ENCODE results near the gene MEGF11.

Gene MEGF11

DNA sequence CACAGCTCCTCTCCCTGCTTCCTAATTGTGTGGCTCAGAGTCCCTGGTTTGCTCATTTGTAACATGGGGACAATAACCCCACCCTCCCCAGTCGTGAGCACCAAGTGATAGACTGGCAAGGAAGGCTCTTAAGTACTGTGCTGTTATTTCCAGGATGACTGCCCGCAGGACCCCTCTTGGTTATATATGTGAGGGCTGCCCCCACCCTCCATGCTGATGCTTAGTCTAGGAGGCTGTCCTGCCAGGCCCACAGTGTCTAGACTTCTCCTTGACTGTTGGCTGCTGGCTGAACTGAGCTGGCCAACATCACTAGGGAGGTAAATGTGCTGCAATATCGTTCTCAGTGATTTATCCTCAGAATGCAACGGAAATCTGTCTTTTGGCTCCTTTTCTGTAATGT lies 339.2 kb downstream of the MEGF11 start:
- TF ChIP-seq, protein P1, sequence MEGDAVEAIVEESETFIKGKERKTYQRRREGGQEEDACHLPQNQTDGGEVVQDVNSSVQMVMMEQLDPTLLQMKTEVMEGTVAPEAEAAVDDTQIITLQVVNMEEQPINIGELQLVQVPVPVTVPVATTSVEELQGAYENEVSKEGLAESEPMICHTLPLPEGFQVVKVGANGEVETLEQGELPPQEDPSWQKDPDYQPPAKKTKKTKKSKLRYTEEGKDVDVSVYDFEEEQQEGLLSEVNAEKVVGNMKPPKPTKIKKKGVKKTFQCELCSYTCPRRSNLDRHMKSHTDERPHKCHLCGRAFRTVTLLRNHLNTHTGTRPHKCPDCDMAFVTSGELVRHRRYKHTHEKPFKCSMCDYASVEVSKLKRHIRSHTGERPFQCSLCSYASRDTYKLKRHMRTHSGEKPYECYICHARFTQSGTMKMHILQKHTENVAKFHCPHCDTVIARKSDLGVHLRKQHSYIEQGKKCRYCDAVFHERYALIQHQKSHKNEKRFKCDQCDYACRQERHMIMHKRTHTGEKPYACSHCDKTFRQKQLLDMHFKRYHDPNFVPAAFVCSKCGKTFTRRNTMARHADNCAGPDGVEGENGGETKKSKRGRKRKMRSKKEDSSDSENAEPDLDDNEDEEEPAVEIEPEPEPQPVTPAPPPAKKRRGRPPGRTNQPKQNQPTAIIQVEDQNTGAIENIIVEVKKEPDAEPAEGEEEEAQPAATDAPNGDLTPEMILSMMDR (IDR thresholded peaks at IDR 0.05; ENCODE audit: low read depth, low read length, missing control alignments): no peak
- no peak overlapping the region for H3K4me3 ChIP-seq (ENCODE audit: low read depth, low read length)
- DNase-seq (ENCODE audit: low read depth): no peak

DNA sequence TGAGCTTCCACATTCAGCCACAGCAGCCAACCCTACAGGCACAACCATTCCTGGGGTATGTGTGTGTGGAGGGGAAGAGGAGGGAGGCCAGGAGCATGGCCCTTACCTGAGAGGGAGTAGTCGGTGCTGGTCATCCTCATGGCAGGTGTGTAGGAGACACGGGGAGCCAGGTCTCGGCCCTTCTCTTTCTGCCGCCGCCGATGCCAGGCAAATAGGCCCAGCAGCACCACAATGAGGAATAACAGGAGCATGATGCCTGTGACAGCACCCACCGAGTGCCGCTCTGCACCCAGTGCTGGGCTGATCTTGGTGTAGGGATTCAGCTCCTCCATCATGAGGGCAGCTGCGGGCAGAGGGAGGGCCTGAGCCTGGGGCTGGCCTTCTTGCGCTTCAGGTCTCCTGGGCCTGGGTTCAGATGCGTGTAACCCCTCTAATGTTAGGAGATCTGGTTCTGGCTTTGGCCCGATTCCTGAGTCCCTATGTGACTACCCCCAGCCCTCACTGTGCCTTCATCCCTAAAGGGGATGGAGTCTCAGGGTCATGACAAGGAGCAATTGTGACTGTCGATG lies 339.8 kb downstream of the MEGF11 start:
- no peak overlapping the region for H3K4me3 ChIP-seq (ENCODE audit: low read depth, low read length)
- TF ChIP-seq, protein P1 (IDR thresholded peaks at IDR 0.05; ENCODE audit: low read depth, low read length, missing control alignments): no peak
- no peak for DNase-seq (ENCODE audit: low read depth)

DNA sequence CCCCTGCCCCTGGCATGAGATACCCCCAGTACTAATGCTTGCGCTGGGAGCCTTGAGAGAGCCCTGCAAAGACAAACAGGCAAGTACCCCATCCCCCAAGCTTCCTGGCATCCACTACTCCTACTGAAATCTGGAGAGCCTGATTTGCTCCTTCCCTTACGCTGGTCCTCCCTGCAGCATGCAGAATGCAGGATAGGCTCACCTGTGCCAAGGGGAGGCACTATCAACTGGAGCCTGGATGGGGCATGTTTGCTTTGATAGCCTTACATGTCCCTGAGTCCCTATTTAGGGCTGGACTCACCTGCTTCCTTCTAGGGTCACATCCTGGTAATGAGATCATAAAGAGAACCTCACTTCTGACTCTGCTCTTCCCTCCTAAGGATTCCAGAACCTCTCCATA lies 341.3 kb downstream of the MEGF11 start:
- H3K4me3 ChIP-seq (ENCODE audit: low read depth, low read length): no peak overlapping the region
- TF ChIP-seq, protein P1 (IDR thresholded peaks at IDR 0.05; ENCODE audit: low read depth, low read length, missing control alignments): no peak
- no peak for DNase-seq (ENCODE audit: low read depth)

DNA sequence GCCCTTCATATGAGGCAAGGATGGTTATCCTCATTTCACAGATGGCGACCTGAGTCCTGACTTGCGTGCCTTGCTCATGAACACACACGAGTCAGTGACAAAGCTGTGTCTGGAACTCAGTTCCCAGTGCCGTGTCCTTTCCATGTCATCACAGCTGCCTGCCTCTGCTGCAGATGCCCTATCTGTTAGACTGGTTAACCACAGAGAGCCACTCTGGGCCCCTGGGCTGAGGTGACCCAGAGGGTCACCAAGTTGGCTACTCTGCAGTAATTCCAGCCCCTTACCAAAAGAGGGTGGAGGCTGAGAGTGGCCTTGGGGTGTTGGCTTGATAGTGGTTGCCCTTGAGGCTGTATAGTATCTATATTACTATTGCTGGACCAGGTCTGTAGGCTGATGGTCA lies 343.2 kb downstream of the MEGF11 start:
- TF ChIP-seq, protein P1 (IDR thresholded peaks at IDR 0.05; ENCODE audit: low read depth, low read length, missing control alignments): no peak
- H3K4me3 ChIP-seq (ENCODE audit: low read depth, low read length): no peak overlapping the region
- no peak for DNase-seq (ENCODE audit: low read depth)

DNA sequence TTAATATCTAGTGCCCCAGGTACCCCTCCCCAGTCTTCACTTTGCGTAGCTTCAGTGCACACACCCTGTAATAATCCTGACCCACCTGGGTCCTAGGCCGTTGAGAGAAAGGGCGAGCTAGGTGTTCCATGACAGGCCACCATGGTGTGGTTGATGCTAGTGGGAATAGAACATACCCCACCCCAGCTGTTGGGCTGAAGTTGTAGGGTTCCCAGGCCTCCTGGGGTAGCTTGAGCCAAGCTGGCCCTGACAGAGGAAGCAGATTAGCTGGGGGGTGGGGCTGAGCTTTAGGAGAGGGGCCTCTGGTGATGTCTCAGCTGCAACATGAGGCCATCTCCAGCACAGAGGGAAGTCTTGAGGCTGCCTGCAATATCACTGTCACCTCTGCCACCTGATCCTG lies 343.7 kb downstream of the MEGF11 start:
- TF ChIP-seq, protein P1 (IDR thresholded peaks at IDR 0.05; ENCODE audit: low read depth, low read length, missing control alignments): no peak
- no peak overlapping the region for H3K4me3 ChIP-seq (ENCODE audit: low read depth, low read length)
- DNase-seq (ENCODE audit: low read depth): no peak

DNA sequence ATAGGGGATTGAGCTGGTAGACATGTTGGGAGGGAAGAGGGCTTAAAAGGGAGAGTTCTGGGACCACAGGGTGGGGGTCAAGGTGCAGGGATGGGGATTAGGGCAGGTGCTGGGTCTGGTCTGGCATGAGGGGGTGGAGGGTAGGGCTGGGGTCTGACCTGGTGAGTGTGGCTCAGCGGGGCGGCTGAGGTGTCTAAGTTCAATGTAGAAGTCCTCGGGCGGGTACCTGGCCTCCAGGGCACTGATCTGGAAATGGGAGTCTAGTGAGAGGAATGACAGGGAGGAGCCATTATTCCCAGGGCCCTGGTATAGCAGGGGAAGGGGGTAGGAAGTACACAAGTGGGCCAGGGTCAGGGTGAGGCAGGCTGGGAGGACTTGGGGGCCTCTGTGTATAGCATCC lies 344.7 kb downstream of the MEGF11 start:
- TF ChIP-seq, protein P1 (IDR thresholded peaks at IDR 0.05; ENCODE audit: low read depth, low read length, missing control alignments): no peak
- no peak for DNase-seq (ENCODE audit: low read depth)

DNA sequence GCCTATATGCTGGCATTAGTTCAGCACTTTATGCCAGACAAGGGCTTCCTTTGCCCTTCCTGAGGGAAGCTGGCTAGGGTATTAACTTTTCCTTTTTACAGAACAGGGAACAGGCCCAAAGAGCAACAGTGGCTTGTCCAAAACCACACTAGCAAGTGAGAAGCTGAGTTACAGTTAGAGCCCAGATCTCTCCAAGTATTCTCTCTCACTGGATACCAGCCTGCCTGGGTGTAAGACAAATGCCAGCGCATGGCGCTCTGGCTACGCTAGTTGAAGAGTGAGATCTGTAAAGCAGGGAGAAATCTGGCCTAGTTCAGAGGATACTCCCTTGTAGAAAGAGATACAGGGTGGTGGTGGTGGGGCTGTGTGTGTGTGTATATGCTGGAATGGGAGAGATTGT lies 345.9 kb downstream of the MEGF11 start:
- TF ChIP-seq, protein P1 (IDR thresholded peaks at IDR 0.05; ENCODE audit: low read depth, low read length, missing control alignments): no peak
- no peak for DNase-seq (ENCODE audit: low read depth)
- H3K4me3 ChIP-seq (ENCODE audit: low read depth, low read length): no peak overlapping the region

More for the DNA sequence above, 344.7 kb downstream of the MEGF11 start:
- no peak overlapping the region for H3K4me3 ChIP-seq (ENCODE audit: low read depth, low read length)
